ENCODE measurements around the gene MGAT4A.

DNA sequence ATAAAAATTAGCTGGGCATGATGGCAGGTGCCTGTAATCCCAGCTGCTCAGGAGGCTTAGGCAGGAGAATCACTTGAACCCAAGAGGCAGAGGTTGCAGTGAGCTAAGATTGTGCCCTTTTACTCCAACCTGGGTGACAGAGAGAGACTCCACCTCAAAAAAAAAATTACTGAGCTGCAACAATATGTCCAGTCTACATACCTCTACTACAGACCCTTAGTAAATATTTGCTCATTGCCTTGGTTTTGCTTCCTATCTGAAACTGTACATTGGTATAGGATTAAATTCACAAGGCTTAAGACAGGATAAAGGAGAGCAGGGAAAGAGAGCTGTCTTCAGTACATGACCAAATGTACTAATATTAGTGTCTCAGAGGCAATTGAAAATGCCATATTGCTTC is 8.1 kb upstream of the MGAT4A start:
- TF ChIP-seq POLR2A (IDR thresholded peaks at IDR 0.05), result no peak
- TF ChIP-seq, protein P1, sequence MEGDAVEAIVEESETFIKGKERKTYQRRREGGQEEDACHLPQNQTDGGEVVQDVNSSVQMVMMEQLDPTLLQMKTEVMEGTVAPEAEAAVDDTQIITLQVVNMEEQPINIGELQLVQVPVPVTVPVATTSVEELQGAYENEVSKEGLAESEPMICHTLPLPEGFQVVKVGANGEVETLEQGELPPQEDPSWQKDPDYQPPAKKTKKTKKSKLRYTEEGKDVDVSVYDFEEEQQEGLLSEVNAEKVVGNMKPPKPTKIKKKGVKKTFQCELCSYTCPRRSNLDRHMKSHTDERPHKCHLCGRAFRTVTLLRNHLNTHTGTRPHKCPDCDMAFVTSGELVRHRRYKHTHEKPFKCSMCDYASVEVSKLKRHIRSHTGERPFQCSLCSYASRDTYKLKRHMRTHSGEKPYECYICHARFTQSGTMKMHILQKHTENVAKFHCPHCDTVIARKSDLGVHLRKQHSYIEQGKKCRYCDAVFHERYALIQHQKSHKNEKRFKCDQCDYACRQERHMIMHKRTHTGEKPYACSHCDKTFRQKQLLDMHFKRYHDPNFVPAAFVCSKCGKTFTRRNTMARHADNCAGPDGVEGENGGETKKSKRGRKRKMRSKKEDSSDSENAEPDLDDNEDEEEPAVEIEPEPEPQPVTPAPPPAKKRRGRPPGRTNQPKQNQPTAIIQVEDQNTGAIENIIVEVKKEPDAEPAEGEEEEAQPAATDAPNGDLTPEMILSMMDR (IDR thresholded peaks at IDR 0.05), result no peak

Measured in esophagus squamous epithelium (tissue), 4 donors.